Stimulated activated naive B cell treated with anti-CD40 and anti-IgM and Interleukin-4, amounts not matched to agents 10 μg/mL and 1 μg/mL and 100 μg/mL, for 72 hours (primary cell): ENCODE results near the gene ORC5.

Experiments
- ATAC-seq, 2 donors: fragments of 150-1000 bp; cut with Tn5 transposase; replicated peaks; 2 replicates each; pipeline ENCODE4 v1.10.0; 2021; ENCODE audit warnings: moderate library complexity in 1 of 2
- DNase-seq: peaks from one replicate; pipeline ENCODE4 v3.0.0; 2021
- H3K27ac Mint-ChIP-seq: one replicate; pipeline ENCODE4 v1.8.0; 2022; ENCODE audit warnings: mild to moderate bottlenecking, mixed read lengths
- H3K27me3 Mint-ChIP-seq, 2 donors: one replicate each; pipeline ENCODE4 v1.8.0; 2022; ENCODE audit warnings: mixed read lengths in 2 of 2
- H3K36me3 Mint-ChIP-seq, 2 donors: one replicate each; pipeline ENCODE4 v1.8.0; 2022; ENCODE audit warnings: mixed read lengths in 2 of 2, mild to moderate bottlenecking in 1 of 2
- H3K4me1 Mint-ChIP-seq, 2 donors: one replicate each; pipeline ENCODE4 v1.8.0; 2022; ENCODE audit warnings: mixed read lengths in 2 of 2, mild to moderate bottlenecking in 1 of 2
- H3K4me3 Mint-ChIP-seq, 2 donors: one replicate each; pipeline ENCODE4 v1.8.0; 2022; ENCODE audit warnings: mild to moderate bottlenecking in 2 of 2, mixed read lengths in 2 of 2, moderate library complexity in 1 of 2
- H3K9me3 Mint-ChIP-seq, 2 donors: one replicate each; pipeline ENCODE4 v1.8.0; 2022; ENCODE audit warnings: mixed read lengths in 2 of 2, mild to moderate bottlenecking in 1 of 2

Gene ORC5

GRCh38 chr7:104130726-104131125, 77.1 kb downstream of the ORC5 start:
- DNase-seq (no peak), ATAC-seq (no peak)
- Mint-ChIP-seq H3K4me1 (no peaks in the 10 kb centered on the region), H3K27ac (no peak overlapping the region), H3K9me3 (peaks cover 2 to 6% of the 10 kb centered on the region in 2 donors), H3K4me3 (no peak overlapping the region), H3K27me3 (no peaks in the 10 kb centered on the region), H3K36me3 (peaks cover 30 to 45% of the 10 kb centered on the region in 2 donors)

- no peaks in the 10 kb centered on the region for H3K27me3 Mint-ChIP-seq
These were observed 80.6 kb downstream of the ORC5 start for GRCh38 chr7:104127204-104127603.

GRCh38 chr7:104126411-104126841, 81.4 kb downstream of the ORC5 start:
- Mint-ChIP-seq H3K4me3 (no peak overlapping the region), H3K9me3 (peaks cover 7 to 15% of the 10 kb centered on the region in 2 donors), H3K4me1 (no peaks in the 10 kb centered on the region), H3K36me3 (peaks cover 44 to 61% of the 10 kb centered on the region in 2 donors), H3K27me3 (no peaks in the 10 kb centered on the region), H3K27ac (no peak overlapping the region)
- no peak for ATAC-seq
- no peak for DNase-seq

More at GRCh38 chr7:104127204-104127603, 80.6 kb downstream of the ORC5 start:
- Mint-ChIP-seq H3K27ac (no peak overlapping the region), H3K4me1 (no peaks in the 10 kb centered on the region), H3K36me3 (peaks cover 38 to 56% of the 10 kb centered on the region in 2 donors), H3K4me3 (no peak overlapping the region), H3K9me3 (peaks cover 2 to 8% of the 10 kb centered on the region in 2 donors)
- ATAC-seq = no peak
- no peak for DNase-seq

DNA sequence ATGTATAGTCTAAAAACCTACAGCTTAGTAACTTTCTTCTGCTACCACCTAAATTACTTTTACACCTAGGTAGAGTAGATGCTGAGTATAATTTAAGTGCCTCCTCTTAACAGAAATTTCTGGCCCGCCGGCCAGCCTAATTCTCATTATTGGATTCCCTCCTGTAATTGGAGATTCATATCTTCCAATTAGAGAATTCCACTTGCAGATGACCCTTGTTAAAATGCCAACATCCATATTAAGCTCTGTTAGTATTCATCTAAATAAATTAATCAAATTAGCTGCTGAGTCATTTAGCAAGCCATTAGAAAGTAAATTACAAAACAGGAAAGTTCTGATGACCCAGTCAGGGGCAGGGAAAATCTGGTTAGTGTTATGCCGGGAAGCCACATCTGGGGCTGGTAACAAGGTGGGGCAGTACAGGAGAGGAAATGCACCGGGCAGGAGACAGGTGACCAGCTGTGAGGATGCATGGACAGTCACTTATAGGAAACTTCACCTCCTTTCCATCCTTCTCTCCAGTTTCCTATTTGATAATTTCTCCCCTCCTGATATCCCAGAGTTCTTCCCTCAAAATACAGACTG, 82.8 kb downstream of the ORC5 start:
- no peak for DNase-seq
- H3K4me3 Mint-ChIP-seq = no peak overlapping the region
- no peak for ATAC-seq
- peaks cover 4 to 9% of the 10 kb centered on the region in 2 donors for H3K9me3 Mint-ChIP-seq
- peaks cover 30 to 52% of the 10 kb centered on the region in 2 donors for H3K36me3 Mint-ChIP-seq
- no peaks in the 10 kb centered on the region for H3K27me3 Mint-ChIP-seq
- no peak overlapping the region for H3K27ac Mint-ChIP-seq
- H3K4me1 Mint-ChIP-seq = no peaks in the 10 kb centered on the region

GRCh38 chr7:104124469-104124868, 83.3 kb downstream of the ORC5 start:
- H3K4me1 Mint-ChIP-seq = no peaks in the 10 kb centered on the region
- no peak for ATAC-seq
- no peaks in the 10 kb centered on the region for H3K27me3 Mint-ChIP-seq
- no peak overlapping the region for H3K27ac Mint-ChIP-seq
- no peak overlapping the region for H3K4me3 Mint-ChIP-seq
- peaks cover 27 to 48% of the 10 kb centered on the region in 2 donors for H3K36me3 Mint-ChIP-seq
- peaks cover 4 to 9% of the 10 kb centered on the region in 2 donors for H3K9me3 Mint-ChIP-seq
- DNase-seq = no peak

- H3K4me1 Mint-ChIP-seq = no peaks in the 10 kb centered on the region
- H3K36me3 Mint-ChIP-seq = peaks cover 24 to 42% of the 10 kb centered on the region in 2 donors
- no peak overlapping the region for H3K27ac Mint-ChIP-seq
- H3K9me3 Mint-ChIP-seq = peaks cover 4 to 9% of the 10 kb centered on the region in 2 donors
- ATAC-seq (no peak), DNase-seq (no peak)
- H3K4me3 Mint-ChIP-seq = no peak overlapping the region
- no peaks in the 10 kb centered on the region for H3K27me3 Mint-ChIP-seq
These were observed 84.0 kb downstream of the ORC5 start for GRCh38 chr7:104123786-104124185.

GRCh38 chr7:104113788-104114187, 94.0 kb downstream of the ORC5 start:
- Mint-ChIP-seq H3K36me3 (no peaks in the 10 kb centered on the region), H3K27ac (no peak overlapping the region), H3K27me3 (peaks cover 9% of the 10 kb centered on the region in 2 donors), H3K9me3 (no peaks in the 10 kb centered on the region), H3K4me1 (no peaks in the 10 kb centered on the region), H3K4me3 (no peak overlapping the region)
- no peak for ATAC-seq
- no peak for DNase-seq

DNA sequence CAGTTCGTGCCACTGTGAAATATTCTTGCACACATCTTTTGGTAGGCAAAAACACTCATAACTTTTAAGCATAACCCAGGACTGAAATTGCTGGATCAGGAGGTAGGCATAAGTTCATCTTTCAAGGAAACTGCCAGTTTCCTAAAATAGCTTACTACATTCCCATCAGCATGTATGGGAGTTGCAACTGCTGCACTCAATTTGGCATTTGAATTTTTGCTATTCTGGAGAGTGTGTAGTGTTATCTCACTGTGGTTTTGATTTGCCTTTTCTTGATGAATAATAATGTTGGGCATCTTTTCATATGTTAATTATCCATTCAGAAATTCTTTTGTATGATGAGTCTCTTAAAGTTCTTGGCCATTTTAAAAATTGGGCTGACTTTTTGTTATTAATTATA, 95.2 kb downstream of the ORC5 start:
- Mint-ChIP-seq H3K9me3 (no peaks in the 10 kb centered on the region), H3K4me1 (no peaks in the 10 kb centered on the region), H3K27ac (no peak overlapping the region), H3K27me3 (peaks cover 9 to 14% of the 10 kb centered on the region in 2 donors), H3K36me3 (no peaks in the 10 kb centered on the region), H3K4me3 (no peak overlapping the region)
- no peak for DNase-seq
- no peak for ATAC-seq

DNA sequence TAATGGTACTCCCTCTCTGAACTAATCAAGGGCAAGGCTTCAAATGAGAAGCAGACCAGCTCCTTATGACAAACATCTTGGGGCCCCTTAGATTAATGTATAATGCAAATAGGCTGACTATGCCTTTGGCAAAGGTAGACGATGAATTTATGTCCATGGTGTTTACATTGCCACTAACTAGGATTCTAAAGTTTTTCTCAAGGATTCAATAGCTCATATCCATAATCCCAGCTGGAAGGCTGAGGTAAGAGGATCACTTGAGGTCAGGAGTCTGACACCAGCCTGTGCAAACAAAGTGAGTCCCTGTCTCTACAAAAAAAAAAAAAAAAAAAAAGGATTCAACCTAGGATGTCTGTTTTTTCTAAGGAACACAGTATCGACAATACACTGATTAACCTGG, 96.5 kb downstream of the ORC5 start:
- H3K4me1 Mint-ChIP-seq = no peaks in the 10 kb centered on the region
- DNase-seq (no peak), ATAC-seq (no peak)
- no peak overlapping the region for H3K4me3 Mint-ChIP-seq
- no peaks in the 10 kb centered on the region for H3K36me3 Mint-ChIP-seq
- H3K9me3 Mint-ChIP-seq = no peaks in the 10 kb centered on the region
- no peak overlapping the region for H3K27ac Mint-ChIP-seq
- peaks cover 9 to 18% of the 10 kb centered on the region in 2 donors for H3K27me3 Mint-ChIP-seq

GRCh38 chr7:104106108-104106905, 101.5 kb downstream of the ORC5 start:
- Mint-ChIP-seq H3K4me3 (no peak overlapping the region), H3K36me3 (no peaks in the 10 kb centered on the region), H3K27me3 (peaks cover 4 to 18% of the 10 kb centered on the region in 2 donors), H3K9me3 (no peaks in the 10 kb centered on the region), H3K27ac (peak overlapping the region; percentile 21), H3K4me1 (no peaks in the 10 kb centered on the region)
- DNase-seq (no peak), ATAC-seq (no peak)

- H3K4me1 Mint-ChIP-seq = no peaks in the 10 kb centered on the region
- ATAC-seq = no peak
- no peak for DNase-seq
These were observed 108.9 kb downstream of the ORC5 start for GRCh38 chr7:104098890-104099289.

GRCh38 chr7:104096683-104097082, 111.1 kb downstream of the ORC5 start:
- Mint-ChIP-seq H3K36me3 (no peaks in the 10 kb centered on the region), H3K27ac (no peak overlapping the region), H3K4me1 (no peaks in the 10 kb centered on the region), H3K27me3 (peaks cover 0 to 14% of the 10 kb centered on the region in 2 donors), H3K9me3 (no peaks in the 10 kb centered on the region), H3K4me3 (no peak overlapping the region)
- no peak for DNase-seq
- no peak for ATAC-seq

More at GRCh38 chr7:104098890-104099289, 108.9 kb downstream of the ORC5 start:
- Mint-ChIP-seq H3K36me3 (no peaks in the 10 kb centered on the region), H3K27ac (no peak overlapping the region), H3K9me3 (no peaks in the 10 kb centered on the region), H3K4me3 (no peak overlapping the region), H3K27me3 (peaks cover 0 to 6% of the 10 kb centered on the region in 2 donors)

DNA sequence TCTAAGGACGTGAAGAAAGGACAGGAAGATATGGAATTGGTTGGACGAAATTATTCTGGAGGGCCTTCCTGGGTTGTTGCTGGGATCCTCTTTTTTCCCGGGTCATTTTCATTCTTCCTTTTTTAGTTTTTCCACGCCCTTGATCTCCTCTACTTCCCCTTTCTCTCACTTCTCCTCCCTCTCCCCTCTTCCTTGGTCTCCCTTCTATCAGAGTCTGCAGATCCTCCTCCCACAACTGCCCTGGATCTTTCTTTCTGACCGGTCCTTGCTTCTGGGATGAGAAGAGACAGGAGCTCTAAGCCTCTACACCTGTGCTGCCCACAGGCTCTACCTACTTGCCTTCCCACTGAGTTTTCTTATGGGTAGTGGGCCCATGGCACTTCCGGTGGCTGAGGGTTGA, 114.7 kb downstream of the ORC5 start:
- no peaks in the 10 kb centered on the region for H3K4me1 Mint-ChIP-seq
- no peak for ATAC-seq
- H3K4me3 Mint-ChIP-seq = no peak overlapping the region
- H3K9me3 Mint-ChIP-seq = no peaks in the 10 kb centered on the region
- H3K27ac Mint-ChIP-seq = no peak overlapping the region
- no peaks in the 10 kb centered on the region for H3K36me3 Mint-ChIP-seq
- peaks cover 10 to 13% of the 10 kb centered on the region in 2 donors for H3K27me3 Mint-ChIP-seq
- DNase-seq = no peak

GRCh38 chr7:104091242-104091641, 116.6 kb downstream of the ORC5 start:
- Mint-ChIP-seq H3K4me1 (no peaks in the 10 kb centered on the region), H3K4me3 (no peak overlapping the region), H3K27ac (no peak overlapping the region), H3K36me3 (no peaks in the 10 kb centered on the region), H3K9me3 (no peaks in the 10 kb centered on the region), H3K27me3 (peaks cover 8 to 13% of the 10 kb centered on the region in 2 donors)
- ATAC-seq = no peak
- no peak for DNase-seq

- Mint-ChIP-seq H3K4me3 (no peak overlapping the region), H3K4me1 (no peaks in the 10 kb centered on the region), H3K27ac (no peak overlapping the region), H3K36me3 (no peaks in the 10 kb centered on the region), H3K9me3 (peaks cover 0 to 5% of the 10 kb centered on the region in 2 donors), H3K27me3 (peaks cover 8 to 13% of the 10 kb centered on the region in 2 donors)
- DNase-seq = no peak
- ATAC-seq = no peak
These were observed 118.2 kb downstream of the ORC5 start for GRCh38 chr7:104089612-104090011.
